Activated naive CD8-positive, alpha-beta T cell treated with anti-CD3 and anti-CD28 coated beads, Interleukin-2, amount 50 U/mL, for 16 hours (primary cell): ENCODE measurements around the gene BST1.

Experiments used
- DNase-seq: peaks from one replicate; pipeline ENCODE4 v3.0.0-alpha.2; 2020; ENCODE audit warnings: low read depth, low spot score

The BST1 gene

DNA sequence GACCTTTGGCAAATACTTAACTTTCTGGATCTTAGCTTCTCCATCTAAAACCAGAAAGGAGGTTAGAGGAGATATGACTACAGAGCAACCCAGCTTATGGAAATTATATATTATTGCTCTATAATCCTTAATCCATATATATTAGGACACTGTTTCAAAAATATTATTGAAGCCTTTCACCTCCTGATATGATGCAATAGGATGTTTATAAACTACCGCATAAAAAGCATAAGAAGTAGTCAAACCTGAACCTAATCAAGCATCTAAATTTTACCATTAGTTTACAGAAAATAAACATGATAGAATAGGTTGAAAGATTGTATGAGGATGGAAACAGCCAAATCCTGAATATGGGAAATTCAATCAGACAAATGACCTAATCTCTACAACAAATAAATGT, 26.8 kb upstream of the BST1 start:
- no peak for DNase-seq

GRCh38 chr4:15676899-15677298, 26.0 kb upstream of the BST1 start:
- no peak for DNase-seq

DNA sequence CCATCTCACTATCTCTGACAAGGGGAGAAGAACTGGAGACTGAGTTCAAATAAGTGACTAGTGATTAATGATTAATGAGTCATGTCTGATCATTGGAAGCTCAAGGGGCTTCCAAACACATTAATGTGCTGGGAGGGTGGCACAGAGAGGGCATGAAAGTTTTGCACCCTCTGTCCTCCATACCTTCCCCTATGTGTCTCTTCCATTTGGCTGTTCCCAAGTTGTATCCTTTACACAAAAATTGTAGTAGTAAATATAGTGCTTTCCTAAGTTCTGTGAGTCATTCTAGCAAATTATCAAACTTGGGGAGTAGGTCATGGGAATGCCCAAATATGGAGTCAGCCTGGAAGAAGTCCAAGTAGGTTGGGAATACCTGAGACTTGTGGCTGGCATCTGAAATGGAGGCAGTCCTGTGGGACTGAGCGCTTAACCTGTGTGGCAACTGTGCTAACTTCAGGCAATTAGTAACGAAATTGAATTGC, 25.3 kb upstream of the BST1 start:
- no peak for DNase-seq

GRCh38 chr4:15681067-15681371, 21.8 kb upstream of the BST1 start:
- DNase-seq = no peak

DNA sequence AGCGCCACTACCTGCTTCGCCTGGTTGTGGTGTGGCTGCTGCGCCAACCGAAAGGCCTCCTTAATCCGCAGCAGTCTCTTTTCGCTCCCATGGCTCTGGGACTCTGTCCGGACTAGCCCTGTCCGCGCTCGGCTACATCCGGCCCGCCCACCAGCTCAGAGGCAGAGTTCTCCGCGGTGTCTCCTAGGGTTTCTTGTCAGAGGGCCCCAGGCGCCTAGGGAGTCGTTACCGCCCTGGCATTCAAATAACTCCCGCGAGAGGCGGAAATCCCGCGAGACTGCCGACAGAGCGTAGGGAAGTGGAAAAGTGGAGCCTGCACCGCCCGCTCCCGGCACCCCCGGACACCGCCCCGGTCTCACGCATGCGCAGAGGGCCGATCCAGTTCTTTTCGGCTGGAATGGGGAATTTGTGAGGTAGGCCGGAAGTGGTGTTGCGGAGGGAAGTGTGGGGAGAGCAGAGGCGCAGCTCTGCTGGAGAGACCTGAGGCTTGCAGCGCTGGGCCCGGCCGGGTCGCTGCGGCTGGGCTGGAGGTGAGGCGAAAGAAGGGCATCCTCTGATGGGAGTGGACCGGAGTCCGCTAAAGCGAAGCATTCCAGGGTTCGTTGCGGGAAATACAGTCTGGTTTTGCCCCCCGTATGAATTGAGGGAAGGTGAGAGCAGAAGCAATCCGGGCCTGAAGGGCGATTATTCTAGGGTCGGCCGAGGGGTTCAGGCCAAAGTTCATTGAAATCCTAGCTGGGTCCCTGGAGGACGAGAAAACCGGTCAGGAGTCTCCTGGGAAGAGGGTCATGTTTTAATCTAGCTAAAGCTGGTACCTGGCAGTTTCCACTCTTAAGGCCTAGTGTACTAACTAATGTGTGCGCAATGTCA, 21.3 kb upstream of the BST1 start, which contains the start of gene FAM200B:
Gene FAM200B, plus strand, starts transcription at position 456 of the 870 bp plus-strand sequence. CDS start 5,151 bp downstream, outside the sequence.
- peak; percentile 91 for DNase-seq

DNA sequence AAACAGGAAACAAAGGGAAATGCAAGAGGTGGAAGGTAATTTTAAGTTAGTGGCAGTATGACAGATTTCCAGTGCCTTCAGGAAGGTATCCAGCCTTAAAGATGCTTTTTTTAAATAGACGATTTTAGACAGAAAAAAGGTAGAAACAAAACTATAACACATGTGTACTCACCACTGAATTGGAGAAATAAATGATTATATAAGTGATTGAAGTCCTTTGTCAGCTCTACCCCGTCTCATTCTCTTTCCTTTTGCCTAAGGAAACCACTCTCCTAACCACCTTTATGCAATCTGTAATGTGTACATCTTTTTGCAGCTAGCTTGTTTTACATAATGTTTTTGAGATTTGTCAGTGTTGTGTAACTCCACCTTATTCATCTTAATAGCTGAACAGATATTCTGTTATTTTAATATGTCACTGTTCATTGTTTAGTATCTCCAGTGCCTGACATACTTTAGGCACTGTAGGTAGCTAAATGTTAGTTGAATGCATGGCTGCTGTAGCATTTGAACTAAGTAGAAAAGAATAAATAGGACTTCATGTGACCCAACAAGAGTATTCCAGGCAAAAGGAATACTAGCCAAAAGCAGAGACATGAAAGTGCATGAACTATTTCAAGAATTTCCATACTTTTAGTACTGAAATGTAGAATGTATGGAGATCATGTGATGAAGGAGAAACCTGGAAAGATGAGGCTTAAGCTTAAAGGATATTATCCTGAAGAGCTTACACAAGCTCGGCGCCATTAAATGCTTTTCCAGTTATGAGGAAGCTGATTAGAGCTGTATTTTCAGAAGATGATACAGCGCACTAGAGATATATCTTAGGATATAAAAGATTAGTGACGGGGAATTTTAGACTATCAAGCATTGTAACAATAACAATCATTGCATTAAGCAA, 20.4 kb upstream of the BST1 start:
- no peak for DNase-seq

- no peak for DNase-seq
Observed at GRCh38 chr4:15683143-15683495, 19.7 kb upstream of the BST1 start.

- DNase-seq = no peak
Observed at GRCh38 chr4:15684498-15684897, 18.4 kb upstream of the BST1 start.

- no peak for DNase-seq
Observed at GRCh38 chr4:15688051-15688450, 14.8 kb upstream of the BST1 start.

DNA sequence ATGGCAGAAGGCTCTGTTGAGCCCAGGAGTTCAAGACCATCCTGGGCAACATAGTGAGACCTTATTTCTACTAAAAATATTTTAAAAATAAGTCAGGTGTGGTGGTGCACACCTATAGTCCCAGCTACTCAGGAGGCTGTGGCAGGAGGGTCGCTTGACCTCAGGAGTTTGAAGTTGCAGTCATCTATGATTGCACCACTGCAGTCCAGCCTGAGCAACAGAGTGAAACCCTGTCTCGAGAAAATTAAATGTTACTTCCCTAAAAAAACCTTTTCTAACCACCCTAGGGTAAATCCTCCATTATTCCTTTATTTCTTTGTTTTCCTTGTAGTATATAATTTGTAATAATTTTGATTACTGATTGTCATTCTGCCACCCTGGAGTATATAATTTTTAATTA, 13.3 kb upstream of the BST1 start:
- no peak for DNase-seq

DNA sequence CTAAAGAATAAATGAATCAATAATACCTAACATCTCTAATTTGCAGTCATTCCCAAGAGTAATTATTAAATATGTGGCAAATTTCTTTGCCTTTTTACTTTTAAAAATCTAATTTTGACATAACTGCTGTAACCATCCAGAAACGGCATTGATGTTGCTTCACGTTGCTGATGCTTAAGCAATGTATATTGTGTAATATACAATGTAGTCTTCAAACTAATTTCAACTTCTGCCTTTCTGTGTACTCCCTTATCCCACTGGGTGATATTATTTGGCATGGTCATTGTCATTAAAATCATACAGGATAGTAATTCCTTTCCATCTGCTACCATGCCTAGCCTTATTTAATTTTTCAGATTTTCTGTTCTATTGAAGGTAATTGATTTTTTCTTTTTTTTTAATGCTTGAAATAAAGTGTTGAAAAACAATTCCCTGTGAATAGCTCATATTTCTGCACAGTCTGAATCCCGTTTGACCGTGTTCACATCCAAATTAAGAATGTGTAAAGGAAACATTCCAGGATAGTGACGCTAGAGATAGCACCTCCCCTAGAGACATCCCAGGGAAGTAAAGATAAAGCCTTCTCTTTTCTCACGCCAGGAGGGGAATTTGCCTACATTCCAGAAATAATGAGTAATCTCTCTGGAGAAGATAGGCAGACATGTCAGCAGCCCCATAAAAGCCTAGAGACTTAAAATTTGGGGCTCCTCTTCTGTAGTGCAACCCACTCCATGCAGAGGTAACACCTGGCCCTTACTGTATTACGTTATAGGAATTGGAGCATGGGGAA, 12.7 kb upstream of the BST1 start:
- DNase-seq = no peak

- no peak for DNase-seq
Observed at GRCh38 chr4:15691346-15692135, 11.3 kb upstream of the BST1 start.

- no peak for DNase-seq
Observed at GRCh38 chr4:15692602-15693001, 10.3 kb upstream of the BST1 start.

DNA sequence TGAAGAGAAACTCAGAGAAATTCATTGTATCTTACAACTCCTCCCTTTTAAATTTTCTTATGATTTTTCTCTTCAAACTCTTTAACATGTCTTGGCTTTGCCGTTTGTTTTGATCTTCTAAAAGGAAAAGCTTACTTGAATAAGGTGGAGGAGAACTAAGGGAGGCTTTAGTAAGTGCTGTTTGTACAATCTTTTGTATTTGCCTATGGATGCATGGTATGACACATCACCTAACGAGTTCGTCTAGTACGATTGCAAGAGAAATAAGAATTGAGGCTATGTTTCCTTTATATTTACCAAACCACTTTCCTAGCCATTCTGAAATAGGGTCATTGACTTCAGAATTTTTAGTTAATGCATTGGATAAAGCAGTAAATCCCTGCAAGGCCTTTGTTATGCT, 8.4 kb upstream of the BST1 start:
- DNase-seq = no peak

GRCh38 chr4:15695240-15695699, 7.6 kb upstream of the BST1 start:
- DNase-seq = no peak

GRCh38 chr4:15695729-15696128, 7.1 kb upstream of the BST1 start:
- DNase-seq = no peak

- DNase-seq = no peak
Observed at GRCh38 chr4:15696866-15697265, 6.0 kb upstream of the BST1 start.

DNA sequence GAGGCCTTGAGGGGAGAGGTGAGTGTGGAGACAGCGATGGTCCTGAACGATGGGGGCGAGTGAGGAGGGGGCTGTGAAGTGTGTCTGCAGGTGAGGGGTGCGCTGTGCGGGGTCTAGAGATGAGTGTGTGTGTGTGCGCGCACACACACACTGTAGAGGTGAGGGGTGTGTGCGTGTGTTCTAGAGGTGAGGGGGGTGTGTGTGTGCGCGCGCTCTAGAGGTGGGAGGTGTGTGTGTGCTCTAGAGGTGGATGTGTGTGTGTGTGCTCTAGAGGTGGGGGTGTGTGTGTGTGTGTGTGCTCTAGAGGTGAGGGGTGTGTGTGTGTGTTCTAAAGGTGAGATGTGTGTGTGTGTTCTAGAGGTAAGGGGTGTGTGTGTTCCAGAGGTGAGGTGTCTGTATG, 574 bp downstream of the BST1 start:
- no peak for DNase-seq

GRCh38 chr4:15704129-15704528, 1.3 kb downstream of the BST1 start:
- no peak for DNase-seq

GRCh38 chr4:15706646-15707362, 3.9 kb downstream of the BST1 start:
- no peak for DNase-seq
